HEK293 (cell line): ENCODE results near the gene METTL25B.

Experiments
- CTCF ChIP-seq: fragments of 450-650 bp; formaldehyde crosslinking; IDR thresholded peaks from 2 replicates; pipeline ENCODE4 v1.5.1; 2016; ENCODE audit warnings: missing biosample characterization, missing genetic modification characterization
- FEZF1 ChIP-seq: fragments of 450-650 bp; formaldehyde crosslinking; IDR thresholded peaks from 2 replicates; pipeline ENCODE4 v1.5.1; 2016; ENCODE audit warnings: missing biosample characterization, missing genetic modification characterization
- KLF10 ChIP-seq: fragments of 450-650 bp; IDR thresholded peaks from 2 replicates; pipeline ENCODE4 v1.5.1; 2018; ENCODE audit warnings: missing biosample characterization, mild to moderate bottlenecking, missing genetic modification characterization
- KLF16 ChIP-seq: fragments of 450-650 bp; formaldehyde crosslinking; IDR thresholded peaks from 2 replicates; pipeline ENCODE4 v1.5.1; 2017; ENCODE audit warnings: missing biosample characterization, missing genetic modification characterization
- OVOL3 ChIP-seq: fragments of 450-650 bp; formaldehyde crosslinking; IDR thresholded peaks from 2 replicates; pipeline ENCODE4 v1.5.1; 2016; ENCODE audit warnings: missing biosample characterization, missing genetic modification characterization
- RBAK ChIP-seq: fragments of 450-650 bp; formaldehyde crosslinking; IDR thresholded peaks from 2 replicates; pipeline ENCODE4 v1.5.1; 2016; ENCODE audit warnings: missing biosample characterization, missing genetic modification characterization
- ZBTB48 ChIP-seq: fragments of 450-650 bp; formaldehyde crosslinking; IDR thresholded peaks from 2 replicates; pipeline ENCODE4 v1.5.1; 2016; ENCODE audit warnings: missing biosample characterization, missing genetic modification characterization
- ZEB2 ChIP-seq: fragments of 450-650 bp; formaldehyde crosslinking; IDR thresholded peaks from 2 replicates; pipeline ENCODE4 v1.5.1; 2016; ENCODE audit warnings: missing biosample characterization, missing genetic modification characterization
- ZNF157 ChIP-seq: fragments of 450-650 bp; formaldehyde crosslinking; IDR thresholded peaks from 2 replicates; pipeline ENCODE4 v1.5.1; 2016; ENCODE audit warnings: missing biosample characterization, missing genetic modification characterization
- ZNF239 ChIP-seq: fragments of 450-650 bp; formaldehyde crosslinking; IDR thresholded peaks from 2 replicates; pipeline ENCODE4 v1.5.1; 2016; ENCODE audit warnings: missing biosample characterization, missing genetic modification characterization
- ZNF280D ChIP-seq: fragments of 450-650 bp; formaldehyde crosslinking; IDR thresholded peaks from 2 replicates; pipeline ENCODE4 v1.5.1; 2016; ENCODE audit warnings: missing biosample characterization, missing genetic modification characterization
- ZNF302 ChIP-seq: fragments of 450-650 bp; formaldehyde crosslinking; IDR thresholded peaks from 2 replicates; pipeline ENCODE4 v1.5.1; 2016; ENCODE audit warnings: missing biosample characterization, missing genetic modification characterization, low read depth
- ZNF324 ChIP-seq: fragments of 450-650 bp; formaldehyde crosslinking; IDR thresholded peaks from 2 replicates; pipeline ENCODE4 v1.5.1; 2016; ENCODE audit warnings: missing biosample characterization, missing genetic modification characterization
- ZNF549 ChIP-seq: fragments of 450-650 bp; IDR thresholded peaks from 2 replicates; pipeline ENCODE4 v1.5.1; 2018; ENCODE audit warnings: missing biosample characterization, missing genetic modification characterization, mild to moderate bottlenecking, inconsistent platforms, moderate library complexity
- ZNF560 ChIP-seq: fragments of 450-650 bp; formaldehyde crosslinking; IDR thresholded peaks from 2 replicates; pipeline ENCODE4 v1.5.1; 2017; ENCODE audit warnings: missing biosample characterization, missing genetic modification characterization, borderline replicate concordance
- ZNF571 ChIP-seq: fragments of 450-650 bp; formaldehyde crosslinking; IDR thresholded peaks from 2 replicates; pipeline ENCODE4 v1.5.0; 2017; ENCODE audit warnings: missing biosample characterization, missing genetic modification characterization
- ZNF623 ChIP-seq: fragments of 450-650 bp; formaldehyde crosslinking; IDR thresholded peaks from 2 replicates; pipeline ENCODE4 v1.5.1; 2016; ENCODE audit warnings: missing biosample characterization, missing genetic modification characterization
- ZNF660 ChIP-seq: fragments of 450-650 bp; IDR thresholded peaks from 2 replicates; pipeline ENCODE4 v1.5.1; 2018; ENCODE audit warnings: missing biosample characterization, mild to moderate bottlenecking, missing genetic modification characterization
- ZNF701 ChIP-seq: fragments of 450-650 bp; formaldehyde crosslinking; IDR thresholded peaks from 2 replicates; pipeline ENCODE4 v1.5.1; 2016; ENCODE audit warnings: missing biosample characterization, missing genetic modification characterization
- ZNF707 ChIP-seq: fragments of 450-650 bp; formaldehyde crosslinking; IDR thresholded peaks from 2 replicates; pipeline ENCODE4 v1.5.1; 2016; ENCODE audit warnings: missing biosample characterization, missing genetic modification characterization
- ZNF792 ChIP-seq: fragments of 450-650 bp; formaldehyde crosslinking; IDR thresholded peaks from 2 replicates; pipeline ENCODE4 v1.5.1; 2016; ENCODE audit warnings: missing biosample characterization, missing genetic modification characterization
- ZNF830 ChIP-seq: fragments of 450-650 bp; IDR thresholded peaks from 2 replicates; pipeline ENCODE4 v1.5.0; 2018; ENCODE audit warnings: missing biosample characterization, missing genetic modification characterization, low read depth, mild to moderate bottlenecking, moderate library complexity
- ZNF843 ChIP-seq: fragments of 450-650 bp; formaldehyde crosslinking; IDR thresholded peaks from 2 replicates; pipeline ENCODE4 v1.5.1; 2016; ENCODE audit warnings: missing biosample characterization, missing genetic modification characterization
- ZSCAN30 ChIP-seq: fragments of 450-650 bp; IDR thresholded peaks from 2 replicates; pipeline ENCODE4 v1.5.1; 2018; ENCODE audit warnings: missing biosample characterization, mild to moderate bottlenecking, missing genetic modification characterization, moderate library complexity
- TF ChIP-seq, protein P1 (sequence below): fragments of 450-650 bp; formaldehyde crosslinking; IDR thresholded peaks from 2 replicates; pipeline ENCODE4 v1.5.1; 2017; ENCODE audit warnings: missing biosample characterization, missing genetic modification characterization
- TF ChIP-seq, protein P2 (sequence below): fragments of 450-650 bp; formaldehyde crosslinking; IDR thresholded peaks from 2 replicates; pipeline ENCODE4 v1.5.1; 2016; ENCODE audit warnings: missing biosample characterization, missing genetic modification characterization, low read depth
- TF ChIP-seq, protein P3 (sequence below): fragments of 450-650 bp; formaldehyde crosslinking; IDR thresholded peaks from 2 replicates; pipeline ENCODE4 v1.5.0; 2017; ENCODE audit warnings: missing biosample characterization, missing genetic modification characterization, borderline replicate concordance
- TF ChIP-seq, protein P4 (sequence below): fragments of 450-650 bp; formaldehyde crosslinking; optimal IDR thresholded peaks from 2 replicates; pipeline ENCODE3; 2016; ENCODE audit warnings: missing biosample characterization, mild to moderate bottlenecking, missing genetic modification characterization

Gene METTL25B

GRCh38 chr1:156767101-156767878 lies 39.0 kb downstream of the METTL25B start, which contains the start of gene PRCC (continued):
- TF ChIP-seq ZNF549 (tag by site-specific recombination): no peak
- TF ChIP-seq ZNF560 (tag by site-specific recombination): no peak
- TF ChIP-seq, protein P1, sequence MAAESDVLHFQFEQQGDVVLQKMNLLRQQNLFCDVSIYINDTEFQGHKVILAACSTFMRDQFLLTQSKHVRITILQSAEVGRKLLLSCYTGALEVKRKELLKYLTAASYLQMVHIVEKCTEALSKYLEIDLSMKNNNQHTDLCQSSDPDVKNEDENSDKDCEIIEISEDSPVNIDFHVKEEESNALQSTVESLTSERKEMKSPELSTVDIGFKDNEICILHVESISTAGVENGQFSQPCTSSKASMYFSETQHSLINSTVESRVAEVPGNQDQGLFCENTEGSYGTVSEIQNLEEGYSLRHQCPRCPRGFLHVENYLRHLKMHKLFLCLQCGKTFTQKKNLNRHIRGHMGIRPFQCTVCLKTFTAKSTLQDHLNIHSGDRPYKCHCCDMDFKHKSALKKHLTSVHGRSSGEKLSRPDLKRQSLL (tag by site-specific recombination): peak; percentile 42; the same call in 1 of the 2 replicates
- peak; percentile 94 for TF ChIP-seq ZNF660
- TF ChIP-seq ZNF792 (tag by site-specific recombination): no peak
- no peak for TF ChIP-seq ZNF707
- peak; percentile 69 for TF ChIP-seq ZEB2
- no peak for TF ChIP-seq ZNF830 (tag by site-specific recombination)
- TF ChIP-seq, protein P2, sequence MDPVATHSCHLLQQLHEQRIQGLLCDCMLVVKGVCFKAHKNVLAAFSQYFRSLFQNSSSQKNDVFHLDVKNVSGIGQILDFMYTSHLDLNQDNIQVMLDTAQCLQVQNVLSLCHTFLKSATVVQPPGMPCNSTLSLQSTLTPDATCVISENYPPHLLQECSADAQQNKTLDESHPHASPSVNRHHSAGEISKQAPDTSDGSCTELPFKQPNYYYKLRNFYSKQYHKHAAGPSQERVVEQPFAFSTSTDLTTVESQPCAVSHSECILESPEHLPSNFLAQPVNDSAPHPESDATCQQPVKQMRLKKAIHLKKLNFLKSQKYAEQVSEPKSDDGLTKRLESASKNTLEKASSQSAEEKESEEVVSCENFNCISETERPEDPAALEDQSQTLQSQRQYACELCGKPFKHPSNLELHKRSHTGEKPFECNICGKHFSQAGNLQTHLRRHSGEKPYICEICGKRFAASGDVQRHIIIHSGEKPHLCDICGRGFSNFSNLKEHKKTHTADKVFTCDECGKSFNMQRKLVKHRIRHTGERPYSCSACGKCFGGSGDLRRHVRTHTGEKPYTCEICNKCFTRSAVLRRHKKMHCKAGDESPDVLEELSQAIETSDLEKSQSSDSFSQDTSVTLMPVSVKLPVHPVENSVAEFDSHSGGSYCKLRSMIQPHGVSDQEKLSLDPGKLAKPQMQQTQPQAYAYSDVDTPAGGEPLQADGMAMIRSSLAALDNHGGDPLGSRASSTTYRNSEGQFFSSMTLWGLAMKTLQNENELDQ (tag by site-specific recombination): no peak
- no peak for TF ChIP-seq RBAK (tag by site-specific recombination)
- peak; percentile 91; the same call in 1 of the 2 replicates for TF ChIP-seq ZBTB48 (tag by site-specific recombination)
- TF ChIP-seq ZNF302 (tag by site-specific recombination): no peak
- no peak for TF ChIP-seq ZNF157
- TF ChIP-seq ZSCAN30: peak; percentile 96
- peak; percentile 72; the same call in 1 of the 2 replicates for TF ChIP-seq OVOL3 (tag by site-specific recombination)
- TF ChIP-seq FEZF1 (tag by site-specific recombination): no peak; the same call in 1 of the 2 replicates
- TF ChIP-seq ZNF843: peak; percentile 53; the same call in 1 of the 2 replicates
- TF ChIP-seq, protein P3, sequence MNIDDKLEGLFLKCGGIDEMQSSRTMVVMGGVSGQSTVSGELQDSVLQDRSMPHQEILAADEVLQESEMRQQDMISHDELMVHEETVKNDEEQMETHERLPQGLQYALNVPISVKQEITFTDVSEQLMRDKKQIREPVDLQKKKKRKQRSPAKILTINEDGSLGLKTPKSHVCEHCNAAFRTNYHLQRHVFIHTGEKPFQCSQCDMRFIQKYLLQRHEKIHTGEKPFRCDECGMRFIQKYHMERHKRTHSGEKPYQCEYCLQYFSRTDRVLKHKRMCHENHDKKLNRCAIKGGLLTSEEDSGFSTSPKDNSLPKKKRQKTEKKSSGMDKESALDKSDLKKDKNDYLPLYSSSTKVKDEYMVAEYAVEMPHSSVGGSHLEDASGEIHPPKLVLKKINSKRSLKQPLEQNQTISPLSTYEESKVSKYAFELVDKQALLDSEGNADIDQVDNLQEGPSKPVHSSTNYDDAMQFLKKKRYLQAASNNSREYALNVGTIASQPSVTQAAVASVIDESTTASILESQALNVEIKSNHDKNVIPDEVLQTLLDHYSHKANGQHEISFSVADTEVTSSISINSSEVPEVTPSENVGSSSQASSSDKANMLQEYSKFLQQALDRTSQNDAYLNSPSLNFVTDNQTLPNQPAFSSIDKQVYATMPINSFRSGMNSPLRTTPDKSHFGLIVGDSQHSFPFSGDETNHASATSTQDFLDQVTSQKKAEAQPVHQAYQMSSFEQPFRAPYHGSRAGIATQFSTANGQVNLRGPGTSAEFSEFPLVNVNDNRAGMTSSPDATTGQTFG (tag by site-specific recombination): no peak
- no peak; the same call in 1 of the 2 replicates for TF ChIP-seq KLF10 (tag by site-specific recombination)
- TF ChIP-seq ZNF623: 0 out of 2 replicates have a peak, but pooled peaks have one; percentile 28
- TF ChIP-seq ZNF324 (tag by site-specific recombination): peak; percentile 51; the same call in 1 of the 2 replicates
- TF ChIP-seq, protein P4, sequence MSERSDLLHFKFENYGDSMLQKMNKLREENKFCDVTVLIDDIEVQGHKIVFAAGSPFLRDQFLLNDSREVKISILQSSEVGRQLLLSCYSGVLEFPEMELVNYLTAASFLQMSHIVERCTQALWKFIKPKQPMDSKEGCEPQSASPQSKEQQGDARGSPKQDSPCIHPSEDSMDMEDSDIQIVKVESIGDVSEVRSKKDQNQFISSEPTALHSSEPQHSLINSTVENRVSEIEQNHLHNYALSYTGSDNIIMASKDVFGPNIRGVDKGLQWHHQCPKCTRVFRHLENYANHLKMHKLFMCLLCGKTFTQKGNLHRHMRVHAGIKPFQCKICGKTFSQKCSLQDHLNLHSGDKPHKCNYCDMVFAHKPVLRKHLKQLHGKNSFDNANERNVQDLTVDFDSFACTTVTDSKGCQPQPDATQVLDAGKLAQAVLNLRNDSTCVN (tag by site-specific recombination): peak; percentile 38
- TF ChIP-seq KLF16: peak; percentile 95
- no peak for TF ChIP-seq ZNF280D (tag by site-specific recombination)
- peak; percentile 60 for TF ChIP-seq CTCF (tag by site-specific recombination)
- TF ChIP-seq ZNF239: no peak
- 0 out of 2 replicates have a peak, but pooled peaks have one; percentile 62 for TF ChIP-seq ZNF701 (tag by site-specific recombination)
- TF ChIP-seq ZNF571 (tag by site-specific recombination): no peak
